GM23338 (cell line): ENCODE measurements around the gene ZNF292.

Source experiments
- CREB1 ChIP-seq: fragments of 250-450 bp; sonication (Bioruptor Pico); IDR thresholded peaks from 2 replicates; pipeline ENCODE4 v1.5.0; 2020; ENCODE audit warnings: low read depth, mild to moderate bottlenecking, moderate library complexity
- EZH2 ChIP-seq: fragments of 200-600 bp; sonication (generic); IDR thresholded peaks from one replicate; pipeline ENCODE4 v1.8.0; 2017; ENCODE audit warnings: antibody characterized with exemption, mild to moderate bottlenecking, low read depth; ENCODE audit not compliant: unreplicated experiment
- EZH2phosphoT487 ChIP-seq: fragments of 200-600 bp; sonication (generic); IDR thresholded peaks from one replicate; pipeline ENCODE4 v1.8.1; 2018; ENCODE audit warnings: antibody characterized with exemption; ENCODE audit not compliant: unreplicated experiment
- JUNB ChIP-seq: IDR thresholded peaks from one replicate; pipeline ENCODE4 v1.6.1; 2016; ENCODE audit warnings: antibody characterized with exemption; ENCODE audit not compliant: unreplicated experiment
- NANOG ChIP-seq: IDR thresholded peaks from 2 replicates; pipeline ENCODE4 v1.6.1; 2016; ENCODE audit warnings: antibody characterized with exemption, borderline replicate concordance
- POLR2AphosphoS5 ChIP-seq: IDR thresholded peaks from 2 replicates; pipeline ENCODE4 v1.6.1; 2016; ENCODE audit warnings: antibody characterized with exemption, low read depth
- STAT1 ChIP-seq: IDR thresholded peaks from one replicate; pipeline ENCODE4 v1.6.1; 2016; ENCODE audit warnings: antibody characterized with exemption; ENCODE audit not compliant: unreplicated experiment
- ZNF114 ChIP-seq: fragments of 250-450 bp; sonication (Bioruptor Pico); IDR thresholded peaks from 2 replicates; pipeline ENCODE4 v1.5.0; 2020; ENCODE audit warnings: mild to moderate bottlenecking, moderate library complexity
- ZNF331 ChIP-seq: fragments of 250-450 bp; sonication (Bioruptor Pico); IDR thresholded peaks from 2 replicates; pipeline ENCODE4 v1.5.0; 2020; ENCODE audit warnings: low read depth, mild to moderate bottlenecking, moderate library complexity
- TF ChIP-seq, protein P1 (sequence below), 2 experiments: fragments of 200-600 bp in 1 of 2; sonication (generic) in 1 of 2; conservative IDR thresholded peaks; 2 replicates each; pipeline versions ENCODE4 v1.5.1 to v1.6.1; 2016 to 2017; ENCODE audit warnings: antibody characterized with exemption in 2 of 2, low read depth in 2 of 2, mild to moderate bottlenecking in 2 of 2, moderate library complexity in 1 of 2
- TF ChIP-seq, protein P2 (sequence below): IDR thresholded peaks from one replicate; pipeline ENCODE4 v1.6.1; 2018; ENCODE audit warnings: antibody characterized with exemption; ENCODE audit not compliant: unreplicated experiment
- TF ChIP-seq, protein P3 (sequence below): IDR thresholded peaks from 2 replicates; pipeline ENCODE4 v1.6.1; 2016; ENCODE audit warnings: antibody characterized with exemption
- TF ChIP-seq, protein P4 (sequence below): fragments of 250-450 bp; sonication (Bioruptor Pico); IDR thresholded peaks from 2 replicates; pipeline ENCODE4 v1.5.0; 2020; ENCODE audit warnings: mild to moderate bottlenecking, moderate library complexity

DNA sequence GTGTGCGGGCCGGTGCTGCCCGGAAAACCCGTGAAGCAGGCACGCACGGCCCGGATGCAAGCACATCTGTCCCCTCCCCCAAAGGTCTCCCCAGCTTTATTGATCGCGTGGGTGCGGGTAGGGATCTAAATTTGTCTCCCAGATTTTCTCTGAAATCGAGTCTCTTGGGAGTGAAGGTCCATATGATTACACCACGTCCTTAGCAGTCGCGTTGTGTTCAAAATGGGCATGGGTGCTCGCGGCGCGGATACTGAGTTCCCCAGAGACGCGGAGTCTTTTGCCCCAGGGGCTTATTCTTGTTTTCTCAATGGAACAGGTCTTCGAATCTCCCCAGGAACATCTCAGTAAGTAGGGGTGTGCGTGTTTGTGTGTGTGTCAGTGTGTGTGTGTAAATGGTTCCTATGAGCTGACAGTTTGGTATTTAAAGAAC is 2.8 kb upstream of the ZNF292 start:
- TF ChIP-seq, protein P1, sequence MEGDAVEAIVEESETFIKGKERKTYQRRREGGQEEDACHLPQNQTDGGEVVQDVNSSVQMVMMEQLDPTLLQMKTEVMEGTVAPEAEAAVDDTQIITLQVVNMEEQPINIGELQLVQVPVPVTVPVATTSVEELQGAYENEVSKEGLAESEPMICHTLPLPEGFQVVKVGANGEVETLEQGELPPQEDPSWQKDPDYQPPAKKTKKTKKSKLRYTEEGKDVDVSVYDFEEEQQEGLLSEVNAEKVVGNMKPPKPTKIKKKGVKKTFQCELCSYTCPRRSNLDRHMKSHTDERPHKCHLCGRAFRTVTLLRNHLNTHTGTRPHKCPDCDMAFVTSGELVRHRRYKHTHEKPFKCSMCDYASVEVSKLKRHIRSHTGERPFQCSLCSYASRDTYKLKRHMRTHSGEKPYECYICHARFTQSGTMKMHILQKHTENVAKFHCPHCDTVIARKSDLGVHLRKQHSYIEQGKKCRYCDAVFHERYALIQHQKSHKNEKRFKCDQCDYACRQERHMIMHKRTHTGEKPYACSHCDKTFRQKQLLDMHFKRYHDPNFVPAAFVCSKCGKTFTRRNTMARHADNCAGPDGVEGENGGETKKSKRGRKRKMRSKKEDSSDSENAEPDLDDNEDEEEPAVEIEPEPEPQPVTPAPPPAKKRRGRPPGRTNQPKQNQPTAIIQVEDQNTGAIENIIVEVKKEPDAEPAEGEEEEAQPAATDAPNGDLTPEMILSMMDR (conservative IDR thresholded peaks at IDR 0.05; ENCODE audit: low read depth in 2 of 2): no peak
- TF ChIP-seq JUNB (no peak), NANOG (no peak), POLR2AphosphoS5 (no peak), CREB1 (CRISPR knock-in tag) (no peak), EZH2 (peak; percentile 46), EZH2phosphoT487 (no peak), ZNF331 (CRISPR knock-in tag) (no peak), STAT1 (no peak), ZNF114 (no peak)
- TF ChIP-seq, protein P2, sequence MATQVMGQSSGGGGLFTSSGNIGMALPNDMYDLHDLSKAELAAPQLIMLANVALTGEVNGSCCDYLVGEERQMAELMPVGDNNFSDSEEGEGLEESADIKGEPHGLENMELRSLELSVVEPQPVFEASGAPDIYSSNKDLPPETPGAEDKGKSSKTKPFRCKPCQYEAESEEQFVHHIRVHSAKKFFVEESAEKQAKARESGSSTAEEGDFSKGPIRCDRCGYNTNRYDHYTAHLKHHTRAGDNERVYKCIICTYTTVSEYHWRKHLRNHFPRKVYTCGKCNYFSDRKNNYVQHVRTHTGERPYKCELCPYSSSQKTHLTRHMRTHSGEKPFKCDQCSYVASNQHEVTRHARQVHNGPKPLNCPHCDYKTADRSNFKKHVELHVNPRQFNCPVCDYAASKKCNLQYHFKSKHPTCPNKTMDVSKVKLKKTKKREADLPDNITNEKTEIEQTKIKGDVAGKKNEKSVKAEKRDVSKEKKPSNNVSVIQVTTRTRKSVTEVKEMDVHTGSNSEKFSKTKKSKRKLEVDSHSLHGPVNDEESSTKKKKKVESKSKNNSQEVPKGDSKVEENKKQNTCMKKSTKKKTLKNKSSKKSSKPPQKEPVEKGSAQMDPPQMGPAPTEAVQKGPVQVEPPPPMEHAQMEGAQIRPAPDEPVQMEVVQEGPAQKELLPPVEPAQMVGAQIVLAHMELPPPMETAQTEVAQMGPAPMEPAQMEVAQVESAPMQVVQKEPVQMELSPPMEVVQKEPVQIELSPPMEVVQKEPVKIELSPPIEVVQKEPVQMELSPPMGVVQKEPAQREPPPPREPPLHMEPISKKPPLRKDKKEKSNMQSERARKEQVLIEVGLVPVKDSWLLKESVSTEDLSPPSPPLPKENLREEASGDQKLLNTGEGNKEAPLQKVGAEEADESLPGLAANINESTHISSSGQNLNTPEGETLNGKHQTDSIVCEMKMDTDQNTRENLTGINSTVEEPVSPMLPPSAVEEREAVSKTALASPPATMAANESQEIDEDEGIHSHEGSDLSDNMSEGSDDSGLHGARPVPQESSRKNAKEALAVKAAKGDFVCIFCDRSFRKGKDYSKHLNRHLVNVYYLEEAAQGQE: no peak
- TF ChIP-seq, protein P3, sequence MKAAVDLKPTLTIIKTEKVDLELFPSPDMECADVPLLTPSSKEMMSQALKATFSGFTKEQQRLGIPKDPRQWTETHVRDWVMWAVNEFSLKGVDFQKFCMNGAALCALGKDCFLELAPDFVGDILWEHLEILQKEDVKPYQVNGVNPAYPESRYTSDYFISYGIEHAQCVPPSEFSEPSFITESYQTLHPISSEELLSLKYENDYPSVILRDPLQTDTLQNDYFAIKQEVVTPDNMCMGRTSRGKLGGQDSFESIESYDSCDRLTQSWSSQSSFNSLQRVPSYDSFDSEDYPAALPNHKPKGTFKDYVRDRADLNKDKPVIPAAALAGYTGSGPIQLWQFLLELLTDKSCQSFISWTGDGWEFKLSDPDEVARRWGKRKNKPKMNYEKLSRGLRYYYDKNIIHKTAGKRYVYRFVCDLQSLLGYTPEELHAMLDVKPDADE: no peak
- TF ChIP-seq, protein P4, sequence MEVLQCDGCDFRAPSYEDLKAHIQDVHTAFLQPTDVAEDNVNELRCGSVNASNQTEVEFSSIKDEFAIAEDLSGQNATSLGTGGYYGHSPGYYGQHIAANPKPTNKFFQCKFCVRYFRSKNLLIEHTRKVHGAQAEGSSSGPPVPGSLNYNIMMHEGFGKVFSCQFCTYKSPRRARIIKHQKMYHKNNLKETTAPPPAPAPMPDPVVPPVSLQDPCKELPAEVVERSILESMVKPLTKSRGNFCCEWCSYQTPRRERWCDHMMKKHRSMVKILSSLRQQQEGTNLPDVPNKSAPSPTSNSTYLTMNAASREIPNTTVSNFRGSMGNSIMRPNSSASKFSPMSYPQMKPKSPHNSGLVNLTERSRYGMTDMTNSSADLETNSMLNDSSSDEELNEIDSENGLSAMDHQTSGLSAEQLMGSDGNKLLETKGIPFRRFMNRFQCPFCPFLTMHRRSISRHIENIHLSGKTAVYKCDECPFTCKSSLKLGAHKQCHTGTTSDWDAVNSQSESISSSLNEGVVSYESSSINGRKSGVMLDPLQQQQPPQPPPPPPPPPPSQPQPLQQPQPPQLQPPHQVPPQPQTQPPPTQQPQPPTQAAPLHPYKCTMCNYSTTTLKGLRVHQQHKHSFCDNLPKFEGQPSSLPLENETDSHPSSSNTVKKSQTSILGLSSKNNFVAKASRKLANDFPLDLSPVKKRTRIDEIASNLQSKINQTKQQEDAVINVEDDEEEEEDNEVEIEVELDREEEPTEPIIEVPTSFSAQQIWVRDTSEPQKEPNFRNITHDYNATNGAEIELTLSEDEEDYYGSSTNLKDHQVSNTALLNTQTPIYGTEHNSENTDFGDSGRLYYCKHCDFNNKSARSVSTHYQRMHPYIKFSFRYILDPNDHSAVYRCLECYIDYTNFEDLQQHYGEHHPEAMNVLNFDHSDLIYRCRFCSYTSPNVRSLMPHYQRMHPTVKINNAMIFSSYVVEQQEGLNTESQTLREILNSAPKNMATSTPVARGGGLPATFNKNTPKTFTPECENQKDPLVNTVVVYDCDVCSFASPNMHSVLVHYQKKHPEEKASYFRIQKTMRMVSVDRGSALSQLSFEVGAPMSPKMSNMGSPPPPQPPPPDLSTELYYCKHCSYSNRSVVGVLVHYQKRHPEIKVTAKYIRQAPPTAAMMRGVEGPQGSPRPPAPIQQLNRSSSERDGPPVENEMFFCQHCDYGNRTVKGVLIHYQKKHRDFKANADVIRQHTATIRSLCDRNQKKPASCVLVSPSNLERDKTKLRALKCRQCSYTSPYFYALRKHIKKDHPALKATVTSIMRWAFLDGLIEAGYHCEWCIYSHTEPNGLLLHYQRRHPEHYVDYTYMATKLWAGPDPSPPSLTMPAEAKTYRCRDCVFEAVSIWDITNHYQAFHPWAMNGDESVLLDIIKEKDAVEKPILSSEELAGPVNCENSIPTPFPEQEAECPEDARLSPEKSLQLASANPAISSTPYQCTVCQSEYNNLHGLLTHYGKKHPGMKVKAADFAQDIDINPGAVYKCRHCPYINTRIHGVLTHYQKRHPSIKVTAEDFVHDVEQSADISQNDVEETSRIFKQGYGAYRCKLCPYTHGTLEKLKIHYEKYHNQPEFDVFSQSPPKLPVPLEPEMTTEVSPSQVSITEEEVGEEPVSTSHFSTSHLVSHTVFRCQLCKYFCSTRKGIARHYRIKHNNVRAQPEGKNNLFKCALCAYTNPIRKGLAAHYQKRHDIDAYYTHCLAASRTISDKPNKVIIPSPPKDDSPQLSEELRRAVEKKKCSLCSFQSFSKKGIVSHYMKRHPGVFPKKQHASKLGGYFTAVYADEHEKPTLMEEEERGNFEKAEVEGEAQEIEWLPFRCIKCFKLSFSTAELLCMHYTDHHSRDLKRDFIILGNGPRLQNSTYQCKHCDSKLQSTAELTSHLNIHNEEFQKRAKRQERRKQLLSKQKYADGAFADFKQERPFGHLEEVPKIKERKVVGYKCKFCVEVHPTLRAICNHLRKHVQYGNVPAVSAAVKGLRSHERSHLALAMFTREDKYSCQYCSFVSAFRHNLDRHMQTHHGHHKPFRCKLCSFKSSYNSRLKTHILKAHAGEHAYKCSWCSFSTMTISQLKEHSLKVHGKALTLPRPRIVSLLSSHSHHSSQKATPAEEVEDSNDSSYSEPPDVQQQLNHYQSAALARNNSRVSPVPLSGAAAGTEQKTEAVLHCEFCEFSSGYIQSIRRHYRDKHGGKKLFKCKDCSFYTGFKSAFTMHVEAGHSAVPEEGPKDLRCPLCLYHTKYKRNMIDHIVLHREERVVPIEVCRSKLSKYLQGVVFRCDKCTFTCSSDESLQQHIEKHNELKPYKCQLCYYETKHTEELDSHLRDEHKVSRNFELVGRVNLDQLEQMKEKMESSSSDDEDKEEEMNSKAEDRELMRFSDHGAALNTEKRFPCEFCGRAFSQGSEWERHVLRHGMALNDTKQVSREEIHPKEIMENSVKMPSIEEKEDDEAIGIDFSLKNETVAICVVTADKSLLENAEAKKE (CRISPR knock-in tag): no peak
